RPMI8226 (cell line): Measurements from ENCODE around the gene GALNTL6.

Experiments
- DNase-seq: peaks from one replicate; pipeline ENCODE4 v3.0.0-alpha.2; 2015

GALNTL6 gene

GRCh38 chr4:172127168-172127567 lies 314.0 kb downstream of the GALNTL6 start:
- no peak for DNase-seq

GRCh38 chr4:172129593-172129992 lies 316.4 kb downstream of the GALNTL6 start:
- no peak for DNase-seq

GRCh38 chr4:172134521-172134920 lies 321.3 kb downstream of the GALNTL6 start:
- no peak for DNase-seq

- DNase-seq, result no peak
These were observed 327.8 kb downstream of the GALNTL6 start for GRCh38 chr4:172141025-172141424.

- DNase-seq, result no peak
These were observed 329.1 kb downstream of the GALNTL6 start for GRCh38 chr4:172142281-172142741.

GRCh38 chr4:172143605-172144314 lies 330.6 kb downstream of the GALNTL6 start:
- DNase-seq, result no peak

GRCh38 chr4:172147687-172148086 lies 334.5 kb downstream of the GALNTL6 start:
- DNase-seq, result peak; percentile 15

- no peak for DNase-seq
These were observed 336.1 kb downstream of the GALNTL6 start for GRCh38 chr4:172149329-172149728.

GRCh38 chr4:172152284-172152683 lies 339.1 kb downstream of the GALNTL6 start:
- no peak for DNase-seq

GRCh38 chr4:172153719-172154118 lies 340.5 kb downstream of the GALNTL6 start:
- peak; percentile 22 for DNase-seq

GRCh38 chr4:172155838-172156345 lies 342.7 kb downstream of the GALNTL6 start:
- peak; percentile 37 for DNase-seq

- no peak for DNase-seq
These were observed 344.7 kb downstream of the GALNTL6 start for GRCh38 chr4:172157946-172158345.

GRCh38 chr4:172163215-172163614 lies 350.0 kb downstream of the GALNTL6 start:
- no peak for DNase-seq

GRCh38 chr4:172168888-172169287 lies 355.7 kb downstream of the GALNTL6 start:
- no peak for DNase-seq

- DNase-seq, result no peak
These were observed 356.7 kb downstream of the GALNTL6 start for GRCh38 chr4:172169871-172170270.

- DNase-seq, result no peak
These were observed 360.0 kb downstream of the GALNTL6 start for GRCh38 chr4:172173206-172173605.

GRCh38 chr4:172177382-172177781 lies 364.2 kb downstream of the GALNTL6 start:
- no peak for DNase-seq

- no peak for DNase-seq
These were observed 375.2 kb downstream of the GALNTL6 start for GRCh38 chr4:172188248-172188988.

GRCh38 chr4:172202480-172203076 lies 389.4 kb downstream of the GALNTL6 start:
- peak; percentile 23 for DNase-seq

- no peak for DNase-seq
These were observed 394.1 kb downstream of the GALNTL6 start for GRCh38 chr4:172207258-172207657.

- DNase-seq, result no peak
These were observed 394.7 kb downstream of the GALNTL6 start for GRCh38 chr4:172207886-172208285.

GRCh38 chr4:172220679-172221078 lies 407.5 kb downstream of the GALNTL6 start:
- no peak for DNase-seq

- no peak for DNase-seq
These were observed 412.3 kb downstream of the GALNTL6 start for GRCh38 chr4:172225457-172225856.

GRCh38 chr4:172232966-172233365 lies 419.8 kb downstream of the GALNTL6 start:
- no peak for DNase-seq
